Breast epithelium (tissue), 4 donors: Measurements from ENCODE around the gene CXCL1. TPM values are rescaled to one million over a fixed set of nuclear protein-coding genes. Genes with fewer than 3 reads are reported as not detected.

Experiments
- DNase-seq, 2 donors: peaks; one replicate each; pipeline ENCODE4 v3.0.0-alpha.2; 2019; ENCODE audit warnings: low spot score in 2 of 2
- H3K27ac ChIP-seq, 2 donors: fragments of 200-600 bp; sonication (generic) in 1 of 2; one replicate each; pipeline ENCODE4 v1.5.1; 2016 to 2019; ENCODE audit warnings: mild to moderate bottlenecking in 1 of 2
- H3K27me3 ChIP-seq, 2 donors: fragments of 200-600 bp; sonication (generic) in 1 of 2; one replicate each; pipeline versions ENCODE4 v1.5.1 to v1.6.0; 2017 to 2019; ENCODE audit warnings: control low read depth in 1 of 2, mild to moderate bottlenecking in 1 of 2
- H3K36me3 ChIP-seq: fragments of 200-600 bp; one replicate; pipeline ENCODE4 v1.5.1; 2019
- H3K4me1 ChIP-seq, 2 donors: fragments of 200-600 bp; sonication (generic); one replicate each; pipeline ENCODE4 v1.5.1; 2016 to 2019; ENCODE audit warnings: control low read depth in 1 of 2
- H3K4me3 ChIP-seq, 3 donors: fragments of 200-600 bp; sonication (generic); 1 replicate in 2 of 3; 2 replicates in 1 of 3; pipeline ENCODE4 v1.5.1; 2016 to 2019; ENCODE audit warnings: mild to moderate bottlenecking in 3 of 3, moderate library complexity in 2 of 3
- H3K9me3 ChIP-seq, 2 donors: fragments of 200-600 bp; sonication (generic) in 1 of 2; one replicate each; pipeline ENCODE4 v1.5.1; 2016 to 2019; ENCODE audit warnings: control low read depth in 1 of 2
- CTCF ChIP-seq, 3 donors: fragments of 450-650 bp; IDR thresholded peaks; one replicate each; pipeline ENCODE4 v1.5.1; 2016 to 2017; ENCODE audit warnings: antibody characterized with exemption in 3 of 3, mild to moderate bottlenecking in 3 of 3, moderate library complexity in 3 of 3
- POLR2A ChIP-seq: fragments of 450-650 bp; IDR thresholded peaks from one replicate; pipeline ENCODE4 v1.6.1; 2016; ENCODE audit warnings: antibody characterized with exemption, mild to moderate bottlenecking, moderate library complexity
- POLR2AphosphoS5 ChIP-seq, 3 donors: sonication (generic); formaldehyde crosslinking; IDR thresholded peaks; one replicate each; pipeline ENCODE4 v1.6.1; 2017; ENCODE audit warnings: antibody characterized with exemption in 3 of 3
- intact Hi-C: fragments of 100-400 bp; cut with DNase I; formaldehyde crosslinking; loops from one replicate; pipeline ENCODE4 v1.15.1; 2023; ENCODE audit warnings: low total_unique reads
- total RNA-seq, 3 donors: library from RNA; depleted of rRNA; stranded (reverse); fragments of >200 nt; gene quantifications; one replicate each; pipeline ENCODE4 v1.1.0, GENCODE V29; 2016

The CXCL1 gene
- total RNA-seq, 3 donors from 2014 or later: 0.80 to 31.3 (median 17.7) TPM

- Histone ChIP-seq H3K27ac (no peak overlapping the region), H3K27me3 (no peaks in the 10 kb centered on the region), H3K4me1 (no peaks in the 10 kb centered on the region), H3K36me3 (no peaks in the 10 kb centered on the region), H3K4me3 (no peak overlapping the region), H3K9me3 (no peaks in the 10 kb centered on the region)
- intact Hi-C loops: no loop called here
- TF ChIP-seq CTCF (IDR thresholded peaks at IDR 0.05) (no peak), POLR2AphosphoS5 (IDR thresholded peaks at IDR 0.05) (no peak), POLR2A (no peak)
- DNase-seq: no peak
Measured at GRCh38 chr4:73851293-73851692, 17.9 kb upstream of the CXCL1 start.

- no peak for TF ChIP-seq CTCF (IDR thresholded peaks at IDR 0.05)
- TF ChIP-seq POLR2A: no peak
- no peak for TF ChIP-seq POLR2AphosphoS5 (IDR thresholded peaks at IDR 0.05)
- Histone ChIP-seq H3K27me3 (no peaks in the 10 kb centered on the region), H3K36me3 (no peaks in the 10 kb centered on the region), H3K4me3 (peak overlapping the region in 1 of 3 donors; percentile 58), H3K4me1 (no peaks in the 10 kb centered on the region), H3K9me3 (no peaks in the 10 kb centered on the region), H3K27ac (no peak overlapping the region)
- intact Hi-C loops: no loop called here
- no peak for DNase-seq
Measured at GRCh38 chr4:73852771-73853170, 16.4 kb upstream of the CXCL1 start.

- Histone ChIP-seq H3K4me1 (no peaks in the 10 kb centered on the region), H3K4me3 (peak within 1 kb of the TSS in 2 of 3 donors; percentile 38 to 58), H3K36me3 (no peaks in the 10 kb centered on the region), H3K27me3 (no peaks in the 10 kb centered on the region), H3K9me3 (no peaks in the 10 kb centered on the region), H3K27ac (no peak within 1 kb of the TSS)
- intact Hi-C loops: no loop called here
- TF ChIP-seq POLR2AphosphoS5 (IDR thresholded peaks at IDR 0.05) (no peak), CTCF (IDR thresholded peaks at IDR 0.05) (peak in 1 of 3 donors; percentile 11), POLR2A (no peak)
- no peak for DNase-seq
Measured at GRCh38 chr4:73853246-73853704, 15.9 kb upstream of the CXCL1 start, which contains the start of gene PF4V1. PF4V1 (plus strand) TSS chr4:73853296; CDS start chr4:73853363, 67 bp downstream.

GRCh38 chr4:73853718-73854473 is 15.3 kb upstream of the CXCL1 start:
- no peak for TF ChIP-seq POLR2A
- TF ChIP-seq CTCF (IDR thresholded peaks at IDR 0.05): no peak
- TF ChIP-seq POLR2AphosphoS5 (IDR thresholded peaks at IDR 0.05): no peak
- intact Hi-C loops: no loop called here
- DNase-seq: no peak
- H3K27me3 ChIP-seq: no peaks in the 10 kb centered on the region
- no peak overlapping the region for H3K27ac ChIP-seq
- H3K36me3 ChIP-seq: no peaks in the 10 kb centered on the region
- H3K9me3 ChIP-seq: no peaks in the 10 kb centered on the region
- peak overlapping the region in 2 of 3 donors; percentile 38 to 58 for H3K4me3 ChIP-seq
- no peaks in the 10 kb centered on the region for H3K4me1 ChIP-seq

GRCh38 chr4:73855406-73855805 is 13.8 kb upstream of the CXCL1 start:
- TF ChIP-seq POLR2A (no peak), CTCF (IDR thresholded peaks at IDR 0.05) (no peak), POLR2AphosphoS5 (IDR thresholded peaks at IDR 0.05) (no peak)
- no peaks in the 10 kb centered on the region for H3K4me1 ChIP-seq
- no peaks in the 10 kb centered on the region for H3K36me3 ChIP-seq
- H3K4me3 ChIP-seq: no peak overlapping the region
- no peaks in the 10 kb centered on the region for H3K27me3 ChIP-seq
- intact Hi-C loops: no loop called here
- no peaks in the 10 kb centered on the region for H3K9me3 ChIP-seq
- H3K27ac ChIP-seq: no peak overlapping the region
- no peak for DNase-seq
